8988T (cell line): ENCODE results near the gene LGI1.
"Not testable (repeated sequence)": the region's sequence is repeated elsewhere in the genome, so short reads cannot be mapped to it uniquely, and the experiment has no call there.

Source experiments
- DNase-seq: peaks from one replicate; pipeline ENCODE4 v3.0.0; 2011

LGI1 gene

GRCh38 chr10:93813507-93814465 is 56.0 kb downstream of the LGI1 start:
- no peak for DNase-seq

DNA sequence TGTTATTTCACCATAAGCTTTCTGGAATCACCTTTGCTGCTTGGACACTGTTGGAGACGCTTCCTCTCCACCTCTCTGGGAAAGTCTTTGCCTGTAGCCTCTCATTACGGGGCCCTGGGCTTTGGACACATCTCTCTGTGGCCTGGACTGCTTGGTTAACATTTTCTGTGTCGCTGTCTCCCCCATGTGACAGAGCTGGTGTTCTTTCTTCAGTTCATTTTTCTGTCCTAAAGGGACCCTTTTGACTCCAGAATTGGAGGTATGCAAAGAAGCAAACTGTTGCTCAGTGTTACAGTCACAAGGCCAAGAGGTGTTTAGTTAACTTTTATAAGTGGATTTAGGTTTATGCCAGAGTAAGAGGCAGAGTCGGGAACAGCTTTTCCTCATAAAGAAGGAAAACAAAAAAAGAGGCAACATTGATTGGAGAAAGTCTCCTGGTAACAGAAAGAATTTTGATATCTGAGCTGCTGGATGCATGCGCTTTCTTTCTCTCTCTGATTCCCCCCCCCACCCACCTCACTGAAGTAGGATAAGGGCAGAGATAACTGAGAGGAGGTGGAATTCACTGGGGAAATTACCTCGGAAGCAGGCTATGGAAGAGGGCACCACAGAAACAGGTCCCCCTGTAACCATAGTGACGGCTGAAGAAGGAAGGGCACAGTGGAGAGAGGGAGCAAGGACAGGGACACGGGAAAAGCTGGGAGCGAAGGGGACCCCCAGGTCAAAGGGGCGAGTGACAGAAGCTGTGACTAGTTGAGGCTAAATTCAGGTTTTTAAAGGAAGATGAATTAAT is 57.8 kb downstream of the LGI1 start:
- no peak for DNase-seq

DNA sequence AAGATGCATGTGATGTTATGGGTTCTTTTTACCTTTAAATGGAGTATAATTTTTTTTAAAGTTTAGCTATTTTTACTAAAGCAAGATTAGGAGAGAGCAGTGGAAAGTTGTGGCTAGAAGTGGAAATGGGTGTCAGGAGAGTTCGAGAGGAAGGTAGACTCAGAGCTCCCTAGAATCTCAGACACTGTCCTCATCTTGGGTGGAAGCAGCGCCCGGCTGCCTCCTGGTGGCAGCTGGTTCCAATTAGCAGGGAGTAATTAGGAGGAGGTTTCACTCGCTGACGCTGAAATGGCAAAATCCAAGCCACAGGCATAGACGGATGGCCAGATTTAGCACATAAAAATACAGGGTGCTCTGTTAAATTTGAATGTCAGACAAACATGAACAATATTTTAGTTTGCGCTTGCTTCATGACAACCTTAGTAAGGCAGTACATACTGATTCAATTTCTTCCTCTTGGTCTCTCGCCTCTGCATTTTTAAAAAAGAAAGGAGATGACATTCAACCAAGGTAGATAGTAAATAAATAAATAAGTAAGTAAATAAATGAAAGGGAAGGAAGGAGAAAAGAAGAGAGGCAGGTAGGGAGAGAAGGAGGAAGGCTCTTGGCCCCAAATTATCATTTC is 58.5 kb downstream of the LGI1 start:
- no peak for DNase-seq

DNA sequence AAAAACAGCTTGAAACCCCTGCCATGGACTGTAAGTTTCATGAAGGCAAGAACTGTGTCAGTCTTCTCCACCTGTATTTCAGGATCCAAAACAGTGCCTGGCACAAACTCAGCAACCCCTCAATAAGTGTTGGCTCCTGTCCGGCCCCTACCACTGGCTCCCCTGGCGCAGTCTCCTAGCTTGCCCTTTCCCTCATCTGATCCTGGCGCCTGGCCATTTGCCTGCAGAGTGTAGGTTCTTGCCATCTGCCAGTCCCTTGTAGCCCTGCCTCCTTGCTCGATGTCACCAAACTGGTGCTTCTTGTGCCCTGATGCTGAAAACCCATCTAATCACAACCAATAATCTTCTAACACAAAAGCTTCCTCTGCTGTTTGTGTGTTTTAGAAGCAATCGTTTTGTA is 60.4 kb downstream of the LGI1 start:
- no peak for DNase-seq

DNA sequence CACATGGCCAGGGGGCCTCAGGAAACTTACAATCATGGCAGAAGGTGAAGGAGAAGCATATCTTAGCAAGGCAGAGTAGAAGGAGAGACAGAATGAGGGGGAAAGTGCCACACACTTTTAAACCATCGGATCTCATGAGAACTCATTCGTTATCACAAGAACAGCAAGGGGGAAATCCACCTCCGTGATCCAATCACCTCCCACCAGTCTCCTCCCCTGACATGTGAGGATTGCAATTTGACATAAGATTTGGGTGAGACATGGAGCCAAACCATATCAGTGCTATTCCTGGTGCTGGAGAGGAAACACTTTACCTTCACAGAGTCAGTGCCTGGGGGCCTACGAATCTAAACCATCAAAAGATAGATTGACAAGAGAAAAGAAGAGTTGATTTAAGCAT is 61.8 kb downstream of the LGI1 start:
- no peak for DNase-seq

DNA sequence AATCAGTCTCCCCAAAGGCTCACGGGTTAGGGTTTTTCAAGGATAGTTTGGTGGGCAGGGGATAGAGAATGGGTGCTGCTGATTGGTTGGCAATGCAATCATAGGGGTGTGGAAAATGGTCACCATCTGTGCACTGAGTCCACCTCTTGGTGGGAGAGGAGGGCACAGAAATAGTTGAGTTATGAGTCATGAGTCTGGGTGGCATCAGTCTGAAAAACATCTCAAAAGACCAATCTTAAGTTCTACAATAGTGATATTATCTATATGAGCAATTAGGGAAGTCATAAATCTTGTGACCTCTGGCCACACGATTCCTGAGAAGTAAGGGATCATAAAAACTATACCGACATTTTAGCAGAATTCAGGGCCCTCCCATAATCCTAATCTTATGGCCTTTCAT is 62.7 kb downstream of the LGI1 start:
- no peak for DNase-seq

DNA sequence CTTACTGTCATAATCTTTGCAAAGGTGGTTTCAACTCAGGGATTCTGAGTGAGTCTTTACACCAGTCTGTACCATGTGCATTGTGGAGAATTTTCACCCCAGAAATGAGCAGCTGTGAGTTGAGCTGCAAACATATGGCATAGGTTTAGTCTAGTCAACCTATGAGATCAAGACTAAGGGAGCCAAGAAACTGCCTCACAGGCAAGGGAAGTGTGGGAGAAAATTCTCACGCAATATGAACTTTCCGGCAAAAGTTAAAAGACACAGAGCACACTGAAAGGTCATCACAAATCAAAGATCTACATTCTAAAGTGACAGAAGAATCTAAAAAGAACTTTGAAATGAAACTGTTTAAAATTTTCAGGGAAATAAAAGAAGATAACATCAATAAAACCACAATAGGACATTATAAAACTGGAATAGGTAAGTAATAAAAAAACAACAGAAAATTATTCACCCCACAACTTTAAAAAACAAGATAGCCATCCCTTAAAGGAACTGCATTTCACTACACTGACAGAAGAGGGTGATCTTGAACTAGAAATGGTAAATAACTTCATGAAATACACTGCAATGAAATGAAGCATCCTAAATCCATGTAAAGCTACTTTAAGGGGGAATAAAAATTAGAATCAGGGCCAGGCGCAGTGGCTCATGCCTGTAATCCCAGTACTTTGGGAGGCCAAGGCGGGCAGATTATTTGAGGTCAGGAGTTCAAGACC is 63.5 kb downstream of the LGI1 start:
- DNase-seq = no peak

- no peak for DNase-seq
Measured at GRCh38 chr10:93826355-93826754, 68.6 kb downstream of the LGI1 start.

DNA sequence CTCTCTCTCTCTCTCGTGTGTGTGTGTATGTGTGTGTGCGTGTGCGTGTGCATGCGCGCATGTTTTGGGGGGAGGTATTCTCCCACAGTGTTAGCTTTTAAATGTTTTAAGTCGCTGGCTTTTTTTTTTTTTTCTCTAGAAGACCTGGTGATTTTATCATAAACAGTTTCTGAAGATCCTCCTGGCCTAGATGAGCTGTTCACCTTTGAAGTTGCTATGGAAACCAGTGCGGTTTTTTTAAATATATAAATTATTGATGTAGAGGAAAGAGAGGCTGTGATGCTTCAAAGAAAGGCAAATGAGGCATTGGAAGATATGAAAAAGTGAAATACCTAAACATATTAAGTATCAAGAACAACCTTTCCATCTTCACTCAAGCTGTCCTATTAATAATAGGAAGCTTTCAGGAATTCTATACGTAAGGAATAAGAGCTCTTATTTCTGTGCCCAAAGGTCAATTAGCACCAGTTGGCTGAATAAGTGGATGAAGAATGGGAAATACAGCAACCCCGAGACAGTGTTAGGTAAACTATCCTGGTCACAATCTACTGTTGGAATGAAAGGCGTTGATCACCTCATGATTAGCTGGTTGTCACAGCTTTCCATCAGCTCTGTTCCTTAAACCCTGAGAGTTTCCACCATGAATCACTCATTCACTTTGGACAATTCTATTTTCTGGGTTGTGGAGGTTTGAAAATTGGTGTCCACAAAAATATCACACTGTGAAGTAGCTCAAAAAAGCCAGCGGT is 69.5 kb downstream of the LGI1 start:
- no peak for DNase-seq

GRCh38 chr10:93831065-93831464 is 73.3 kb downstream of the LGI1 start:
- not testable (repeated sequence) for DNase-seq

DNA sequence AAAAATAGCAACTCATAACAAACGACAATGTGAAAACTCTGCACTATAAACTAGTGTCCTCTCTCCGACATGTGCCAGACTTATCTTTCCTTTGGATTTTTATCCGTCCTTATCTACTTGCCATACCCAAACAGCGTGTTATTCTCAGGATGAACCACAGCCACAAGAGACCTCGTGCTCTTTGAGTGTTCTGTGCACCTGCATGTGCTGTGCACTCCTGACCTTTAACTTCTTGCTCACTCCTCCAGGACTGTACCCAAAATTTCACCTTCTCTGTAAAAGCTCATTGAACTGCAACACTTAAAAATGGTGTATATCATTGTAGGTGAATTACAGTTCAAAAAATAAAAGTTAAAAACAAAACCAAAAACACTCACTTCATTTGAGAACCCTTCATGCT is 78.0 kb downstream of the LGI1 start:
- DNase-seq = no peak

- no peak for DNase-seq
Measured at GRCh38 chr10:93837822-93838221, 80.1 kb downstream of the LGI1 start.

DNA sequence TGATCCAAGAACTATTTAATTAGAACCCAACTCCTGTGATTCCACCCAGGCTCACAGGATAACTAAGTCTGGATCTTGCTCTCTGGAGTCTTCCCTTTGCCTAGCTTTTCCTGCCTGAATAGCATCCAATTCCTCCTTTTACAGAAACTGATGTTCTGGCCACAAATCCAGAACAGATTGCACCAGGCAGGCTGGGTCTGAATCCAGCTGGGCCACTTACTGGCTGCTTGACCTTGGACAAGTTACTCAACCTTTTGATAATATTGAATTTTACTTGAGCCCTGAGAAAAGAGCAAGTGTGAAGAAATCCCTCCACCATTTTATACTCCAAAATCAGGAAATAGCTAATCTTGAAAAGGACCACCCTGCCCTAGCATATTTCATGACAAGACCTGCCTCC is 80.5 kb downstream of the LGI1 start:
- no peak for DNase-seq

DNA sequence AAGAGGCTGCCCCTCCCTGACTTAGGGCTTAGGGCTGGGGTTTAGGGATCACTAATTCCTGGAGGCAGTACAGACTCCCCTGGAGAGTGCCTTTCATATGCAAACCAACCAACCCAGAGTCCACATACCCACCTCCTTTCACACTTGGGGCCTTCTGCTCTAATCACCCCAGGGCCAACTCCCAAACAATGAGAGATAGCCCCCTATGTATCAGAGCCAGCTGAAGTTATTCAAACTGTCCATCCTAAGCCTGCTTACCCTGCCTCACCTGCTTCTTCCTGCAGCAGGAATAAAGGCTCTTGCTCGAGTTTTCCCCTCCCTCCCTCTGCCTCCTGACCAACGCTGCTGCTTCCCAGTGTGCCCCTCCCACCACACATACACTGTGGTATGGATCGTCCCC is 84.2 kb downstream of the LGI1 start:
- no peak for DNase-seq

GRCh38 chr10:93844979-93845626 is 87.4 kb downstream of the LGI1 start:
- no peak for DNase-seq
